HepG2 (cell line): ENCODE results near the gene HPDL. TPM values are rescaled to one million over a fixed set of nuclear protein-coding genes. Genes with fewer than 3 reads are reported as not detected.

ENCODE experiments used
- DDIT3 ChIP-seq: sonication (generic); formaldehyde crosslinking; IDR thresholded peaks from 2 replicates; pipeline ENCODE4 v1.4.0; 2020; ENCODE audit warnings: mild to moderate bottlenecking, missing genetic modification reagents
- FOSL2 ChIP-seq: sonication (generic); formaldehyde crosslinking; IDR thresholded peaks from 2 replicates; pipeline ENCODE4 v1.4.0; 2020; ENCODE audit warnings: missing genetic modification reagents
- FOXO1 ChIP-seq: sonication (generic); formaldehyde crosslinking; IDR thresholded peaks from 2 replicates; pipeline ENCODE4 v1.4.0; 2020; ENCODE audit warnings: missing genetic modification reagents
- HMG20A ChIP-seq: IDR thresholded peaks from 2 replicates; pipeline ENCODE4 v1.6.1; 2016; ENCODE audit warnings: borderline replicate concordance
- HMGXB3 ChIP-seq: sonication (generic); formaldehyde crosslinking; IDR thresholded peaks from 2 replicates; pipeline ENCODE4 v1.4.0; 2020; ENCODE audit warnings: missing genetic modification reagents, borderline replicate concordance
- HNRNPUL1 ChIP-seq: fragments of 200-400 bp; formaldehyde crosslinking; IDR thresholded peaks from 2 replicates; pipeline ENCODE4 v1.6.1; 2017; ENCODE audit warnings: low read depth, mild to moderate bottlenecking, low read length, moderate library complexity
- MBD4 ChIP-seq: IDR thresholded peaks from 2 replicates; pipeline ENCODE4 v1.6.1; 2012; ENCODE audit warnings: low read length, inconsistent platforms, borderline replicate concordance
- MEF2D ChIP-seq: sonication (generic); formaldehyde crosslinking; IDR thresholded peaks from 2 replicates; pipeline ENCODE4 v1.5.1; 2020; ENCODE audit warnings: mild to moderate bottlenecking, missing genetic modification reagents
- MLX ChIP-seq: IDR thresholded peaks from 2 replicates; pipeline ENCODE4 v1.6.1; 2016
- ONECUT2 ChIP-seq: sonication (generic); formaldehyde crosslinking; IDR thresholded peaks from 2 replicates; pipeline ENCODE4 v1.4.0; 2020; ENCODE audit warnings: missing genetic modification reagents
- RFX1 ChIP-seq: fragments of 450-650 bp; IDR thresholded peaks from 2 replicates; pipeline ENCODE4 v1.6.1; 2017
- SAFB2 ChIP-seq: sonication (generic); formaldehyde crosslinking; IDR thresholded peaks from 2 replicates; pipeline ENCODE4 v1.5.1; 2020; ENCODE audit warnings: missing genetic modification reagents, low read depth, mild to moderate bottlenecking, borderline replicate concordance
- SALL2 ChIP-seq: sonication (generic); formaldehyde crosslinking; IDR thresholded peaks from 2 replicates; pipeline ENCODE4 v1.8.1; 2023; ENCODE audit warnings: mild to moderate bottlenecking, missing genetic modification reagents, inconsistent platforms
- SIN3A ChIP-seq: IDR thresholded peaks from 2 replicates; pipeline ENCODE4 v1.6.1; 2011; ENCODE audit warnings: low read depth, mild to moderate bottlenecking, control low read depth, low read length, borderline replicate concordance
- SNAI1 ChIP-seq: sonication (generic); formaldehyde crosslinking; IDR thresholded peaks from 2 replicates; pipeline ENCODE4 v1.5.0; 2020; ENCODE audit warnings: mild to moderate bottlenecking, missing genetic modification reagents, borderline replicate concordance
- TGIF2 ChIP-seq: IDR thresholded peaks from 2 replicates; pipeline ENCODE4 v1.6.1; 2016; ENCODE audit warnings: control low read depth, missing compliant biosample characterization
- ZNF333 ChIP-seq: sonication (generic); formaldehyde crosslinking; IDR thresholded peaks from 2 replicates; pipeline ENCODE4 v1.4.0; 2020; ENCODE audit warnings: mild to moderate bottlenecking, missing genetic modification reagents, borderline replicate concordance
- ZNF34 ChIP-seq: sonication (generic); formaldehyde crosslinking; IDR thresholded peaks from 2 replicates; pipeline ENCODE4 v1.4.0; 2020; ENCODE audit warnings: mild to moderate bottlenecking, missing genetic modification reagents, borderline replicate concordance
- ZNF350 ChIP-seq: sonication (generic); formaldehyde crosslinking; IDR thresholded peaks from 2 replicates; pipeline ENCODE4 v1.4.0; 2020; ENCODE audit warnings: mild to moderate bottlenecking, low read depth, missing genetic modification reagents, borderline replicate concordance
- ZNF616 ChIP-seq: sonication (generic); formaldehyde crosslinking; IDR thresholded peaks from 2 replicates; pipeline ENCODE4 v1.5.0; 2020; ENCODE audit warnings: low read depth, mild to moderate bottlenecking, missing genetic modification reagents
- ZNF747 ChIP-seq: sonication (generic); formaldehyde crosslinking; IDR thresholded peaks from 2 replicates; pipeline ENCODE4 v1.8.1; 2023; ENCODE audit warnings: missing genetic modification reagents, mild to moderate bottlenecking, borderline replicate concordance
- polyA plus RNA-seq, 8 experiments: library from polyadenylated mRNA; depleted of rRNA in 3 of 8; stranded (reverse) in 7 of 8; unstranded in 1 of 8; fragments of >200 nt; fragmentation: Illumina TruSeq in 4 of 8; extraction: Trizol in 4 of 8; gene quantifications; 2 replicates each; pipeline versions ENCODE4 v1.2.1 to v1.2.3, GENCODE V29; 2011 to 2016; ENCODE audit warnings: low read depth in 4 of 8, missing spikeins in 1 of 8, mixed read lengths in 1 of 8; ENCODE audit not compliant: insufficient read depth in 1 of 8
- total RNA-seq, 5 experiments: library from RNA; depleted of rRNA; stranded (reverse); fragments of >200 nt; fragmentation: Illumina TruSeq; extraction: Trizol; gene quantifications; 2 replicates each; pipeline ENCODE4 v1.2.3, GENCODE V29; 2016; ENCODE audit warnings: low read depth in 1 of 5
- TF ChIP-seq, protein P1 (sequence below): sonication (generic); formaldehyde crosslinking; IDR thresholded peaks from 2 replicates; pipeline ENCODE4 v1.5.1; 2020; ENCODE audit warnings: mild to moderate bottlenecking, missing genetic modification reagents, moderate library complexity
- TF ChIP-seq, protein P2 (sequence below): sonication (generic); formaldehyde crosslinking; IDR thresholded peaks from 2 replicates; pipeline ENCODE4 v1.8.0; 2022; ENCODE audit warnings: missing genetic modification reagents, mild to moderate bottlenecking, moderate library complexity, borderline replicate concordance

HPDL gene
- total and polyA plus RNA-seq, 2 of the 13 experiments (the other 11 are each of a cell fraction or from before 2014, with no cell fraction given), result not detected

DNA sequence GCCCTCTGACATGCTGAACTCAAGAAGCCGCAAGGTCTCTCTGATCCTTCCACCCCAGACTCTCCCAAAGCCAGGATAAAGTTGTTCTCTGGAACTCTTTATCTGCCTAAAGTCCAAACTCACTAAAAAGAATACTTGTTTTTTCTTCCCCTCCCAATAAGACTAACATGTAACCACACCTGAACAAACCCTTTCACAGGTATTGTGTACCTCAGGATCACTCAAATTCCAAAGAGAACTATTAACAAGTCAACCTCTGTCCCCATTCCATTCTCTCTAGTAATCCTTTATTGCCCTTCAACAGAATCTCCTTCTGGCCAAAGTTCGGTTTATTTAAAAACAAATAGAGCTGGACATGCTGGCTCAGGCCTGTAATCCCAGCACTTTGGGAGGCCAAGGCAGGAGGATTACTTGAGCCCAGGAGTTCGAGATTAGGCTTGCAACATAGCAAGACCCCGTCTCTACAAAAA is 9.2 kb downstream of the HPDL start (continued):
- TF ChIP-seq HMGXB3 (CRISPR knock-in tag), result no peak
- TF ChIP-seq SALL2, result no peak
- no peak for TF ChIP-seq RFX1
- no peak for TF ChIP-seq ONECUT2 (CRISPR knock-in tag)
- 0 out of 2 replicates have a peak, but pooled peaks have one; percentile 17 for TF ChIP-seq FOXO1
- TF ChIP-seq ZNF616 (CRISPR knock-in tag), result no peak
- no peak for TF ChIP-seq ZNF333 (CRISPR knock-in tag)
- no peak for TF ChIP-seq ZNF747 (CRISPR knock-in tag)
- TF ChIP-seq DDIT3, result no peak
- TF ChIP-seq MLX (CRISPR knock-in tag), result 0 out of 2 replicates have a peak, but pooled peaks have one; percentile 25
- no peak for TF ChIP-seq ZNF350 (CRISPR knock-in tag)
- no peak; the same call in 1 of the 2 replicates for TF ChIP-seq SAFB2 (CRISPR knock-in tag)
- TF ChIP-seq SNAI1, result no peak
- TF ChIP-seq SIN3A, result no peak
- TF ChIP-seq TGIF2 (CRISPR knock-in tag), result no peak
- TF ChIP-seq ZNF34, result no peak
- TF ChIP-seq, protein P1, sequence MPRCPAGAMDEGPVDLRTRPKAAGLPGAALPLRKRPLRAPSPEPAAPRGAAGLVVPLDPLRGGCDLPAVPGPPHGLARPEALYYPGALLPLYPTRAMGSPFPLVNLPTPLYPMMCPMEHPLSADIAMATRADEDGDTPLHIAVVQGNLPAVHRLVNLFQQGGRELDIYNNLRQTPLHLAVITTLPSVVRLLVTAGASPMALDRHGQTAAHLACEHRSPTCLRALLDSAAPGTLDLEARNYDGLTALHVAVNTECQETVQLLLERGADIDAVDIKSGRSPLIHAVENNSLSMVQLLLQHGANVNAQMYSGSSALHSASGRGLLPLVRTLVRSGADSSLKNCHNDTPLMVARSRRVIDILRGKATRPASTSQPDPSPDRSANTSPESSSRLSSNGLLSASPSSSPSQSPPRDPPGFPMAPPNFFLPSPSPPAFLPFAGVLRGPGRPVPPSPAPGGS (CRISPR knock-in tag), result no peak
- TF ChIP-seq MEF2D (CRISPR knock-in tag), result no peak
- no peak for TF ChIP-seq MBD4
- TF ChIP-seq, protein P2, sequence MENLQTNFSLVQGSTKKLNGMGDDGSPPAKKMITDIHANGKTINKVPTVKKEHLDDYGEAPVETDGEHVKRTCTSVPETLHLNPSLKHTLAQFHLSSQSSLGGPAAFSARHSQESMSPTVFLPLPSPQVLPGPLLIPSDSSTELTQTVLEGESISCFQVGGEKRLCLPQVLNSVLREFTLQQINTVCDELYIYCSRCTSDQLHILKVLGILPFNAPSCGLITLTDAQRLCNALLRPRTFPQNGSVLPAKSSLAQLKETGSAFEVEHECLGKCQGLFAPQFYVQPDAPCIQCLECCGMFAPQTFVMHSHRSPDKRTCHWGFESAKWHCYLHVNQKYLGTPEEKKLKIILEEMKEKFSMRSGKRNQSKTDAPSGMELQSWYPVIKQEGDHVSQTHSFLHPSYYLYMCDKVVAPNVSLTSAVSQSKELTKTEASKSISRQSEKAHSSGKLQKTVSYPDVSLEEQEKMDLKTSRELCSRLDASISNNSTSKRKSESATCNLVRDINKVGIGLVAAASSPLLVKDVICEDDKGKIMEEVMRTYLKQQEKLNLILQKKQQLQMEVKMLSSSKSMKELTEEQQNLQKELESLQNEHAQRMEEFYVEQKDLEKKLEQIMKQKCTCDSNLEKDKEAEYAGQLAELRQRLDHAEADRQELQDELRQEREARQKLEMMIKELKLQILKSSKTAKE, result no peak
- peak; percentile 35; the same call in 1 of the 2 replicates for TF ChIP-seq HMG20A (CRISPR knock-in tag)
- TF ChIP-seq HNRNPUL1, result no peak
- peak; percentile 74 for TF ChIP-seq FOSL2
